H1 (cell line): Measurements from ENCODE around the gene INTS1. TPM values are rescaled to one million over a fixed set of nuclear protein-coding genes. Genes with fewer than 3 reads are reported as not detected.

Experiments
- BACH1 ChIP-seq: IDR thresholded peaks from 2 replicates; pipeline ENCODE4 v1.6.1; 2012; ENCODE audit warnings: low read length, improper control_type of control experiment
- BCL11A ChIP-seq, 2 experiments: IDR thresholded peaks; one replicate each; pipeline ENCODE4 v1.6.1; 2011; ENCODE audit warnings: low read depth in 2 of 2, low read length in 2 of 2, mild to moderate bottlenecking in 2 of 2
- CHD2 ChIP-seq: IDR thresholded peaks from 2 replicates; pipeline ENCODE4 v1.6.1; 2012; ENCODE audit warnings: low read length, improper control_type of control experiment
- CHD7 ChIP-seq: fragments of 300-600 bp; sonication (generic); IDR thresholded peaks from 2 replicates; pipeline ENCODE4 v1.7.1; 2012; ENCODE audit warnings: low read length, moderate library complexity, mild to moderate bottlenecking, inconsistent platforms; ENCODE audit not compliant: insufficient replicate concordance
- EZH2 ChIP-seq: fragments of 200-600 bp; sonication (generic); IDR thresholded peaks from 2 replicates; pipeline ENCODE4 v1.7.1; 2012; ENCODE audit warnings: low read depth, mild to moderate bottlenecking, moderate library complexity, low read length, inconsistent platforms; ENCODE audit not compliant: severe bottlenecking
- HDAC2 ChIP-seq, 2 experiments: fragments of 300-600 bp in 1 of 2; sonication (generic) in 1 of 2; IDR thresholded peaks; 2 replicates each; pipeline ENCODE4 v1.6.1; 2011 to 2012; ENCODE audit warnings: low read depth in 2 of 2, low read length in 2 of 2, mild to moderate bottlenecking in 2 of 2, moderate library complexity in 2 of 2, borderline replicate concordance in 1 of 2, inconsistent platforms in 1 of 2
- JUND ChIP-seq: IDR thresholded peaks from 2 replicates; pipeline ENCODE4 v1.6.1; 2011; ENCODE audit warnings: mild to moderate bottlenecking, improper control_type of control experiment, low read length
- SRF ChIP-seq: IDR thresholded peaks from 2 replicates; pipeline ENCODE4 v1.6.1; 2011; ENCODE audit warnings: mild to moderate bottlenecking, low read depth, low read length, moderate library complexity
- TBP ChIP-seq: IDR thresholded peaks from 2 replicates; pipeline ENCODE4 v1.6.1; 2011; ENCODE audit warnings: low read depth, low read length, improper control_type of control experiment
- polyA plus RNA-seq, 7 experiments: library from polyadenylated mRNA; depleted of rRNA in 3 of 7; stranded (reverse) in 5 of 7; unstranded in 2 of 7; fragments of >200 nt in 5 of 7; fragments of 200-250 nt in 2 of 7; gene quantifications; 1 replicate in 5 of 7; 2 replicates in 1 of 7; 4 replicates in 1 of 7; pipeline versions ENCODE4 v1.2.1 to v1.2.3, GENCODE V29; 2011 to 2013; ENCODE audit warnings: missing spikeins in 2 of 7, mixed read lengths in 2 of 7
- total RNA-seq: library from RNA; stranded (reverse); fragmentation: NEBNext Ultra II Directional; extraction: Animal tissue kit (Norgen Biotek cat#: 25700); gene quantifications from 2 replicates; pipeline ENCODE4 v1.2.1, GENCODE V29; 2021

Gene INTS1
- total and polyA plus RNA-seq, 2 of the 8 experiments (the other 6 are each of a cell fraction or from before 2014, with no cell fraction given) = 76.9 to 104 TPM

DNA sequence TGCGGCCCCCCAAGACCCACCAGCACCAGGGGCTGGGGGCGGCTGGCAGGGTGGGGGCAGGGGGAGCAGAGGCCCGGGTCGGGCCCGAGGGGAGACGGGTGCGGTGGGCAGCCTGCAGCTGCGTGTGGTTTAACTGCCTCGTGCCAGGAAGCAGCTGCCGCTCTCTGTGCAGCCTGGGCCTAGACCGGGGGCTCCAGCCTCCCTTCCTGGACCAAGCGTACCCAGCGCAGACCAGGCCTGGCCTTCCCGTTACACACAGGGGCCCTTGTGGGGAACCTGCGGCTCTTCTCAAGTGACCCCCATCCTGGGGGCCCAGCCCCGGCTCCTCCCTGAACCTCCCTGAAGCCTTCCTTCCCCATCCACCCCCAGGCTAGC is 6.6 kb upstream of the INTS1 start (continued):
- no peak for TF ChIP-seq CHD7
- TF ChIP-seq HDAC2 (IDR thresholded peaks at IDR 0.05; ENCODE audit: borderline replicate concordance in 1 of 2, low read depth in 2 of 2, low read length in 2 of 2) = no peak
- no peak for TF ChIP-seq CHD2
- no peak for TF ChIP-seq BACH1
- no peak for TF ChIP-seq EZH2
- TF ChIP-seq JUND = no peak
- TF ChIP-seq BCL11A (IDR thresholded peaks at IDR 0.05; ENCODE audit: low read depth in 2 of 2, low read length in 2 of 2) = no peak
- no peak for TF ChIP-seq TBP
- no peak for TF ChIP-seq SRF
